ENCODE measurements around the gene ZMAT5.

The ZMAT5 gene

DNA sequence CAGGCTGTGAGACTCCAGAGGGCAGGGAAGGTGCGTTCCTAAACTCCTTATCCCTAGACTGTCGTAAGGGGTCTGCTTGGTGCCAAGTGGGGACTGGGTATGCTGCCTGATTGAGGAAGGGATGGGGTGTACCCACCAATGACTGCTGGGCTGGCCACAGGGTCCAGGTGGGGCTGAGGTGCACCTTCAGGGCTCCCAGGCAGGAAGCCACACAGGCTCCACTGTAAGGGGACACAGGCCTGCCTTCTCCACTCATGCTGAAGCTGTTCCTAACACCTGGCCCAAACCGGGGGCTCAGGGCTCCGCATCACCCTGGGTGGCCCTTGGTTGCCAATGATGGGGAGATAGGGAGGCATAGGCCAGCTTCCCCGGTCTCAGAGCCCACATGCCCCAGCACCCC, 26.6 kb downstream of the ZMAT5 start:
- TF ChIP-seq CTCF (IDR thresholded peaks at IDR 0.05; ENCODE audit: low read depth, low read length, missing control alignments), result no peak
- no peak overlapping the region for H3K4me3 ChIP-seq (ENCODE audit: low read depth, low read length)
- H3K27me3 ChIP-seq (replicated peaks), result no peaks in the 10 kb centered on the region
- no peak for DNase-seq
- no peak overlapping the region for H3K27ac ChIP-seq
- in situ Hi-C loops (cut with HindIII; ENCODE audit: low pct_ligation_motif_present, low sequenced_read_pairs), result no loop called here
- H3K36me3 ChIP-seq (replicated peaks), result peaks cover 3% of the 10 kb centered on the region

GRCh38 chr22:29739346-29739875, 27.4 kb downstream of the ZMAT5 start:
- H3K4me3 ChIP-seq (ENCODE audit: low read depth, low read length), result no peak overlapping the region
- no peak for TF ChIP-seq CTCF (IDR thresholded peaks at IDR 0.05; ENCODE audit: low read depth, low read length, missing control alignments)
- peaks cover 3% of the 10 kb centered on the region for H3K36me3 ChIP-seq (replicated peaks)
- H3K27me3 ChIP-seq (replicated peaks), result no peaks in the 10 kb centered on the region
- no peak overlapping the region for H3K27ac ChIP-seq
- DNase-seq, result no peak
- in situ Hi-C loops (cut with HindIII; ENCODE audit: low pct_ligation_motif_present, low sequenced_read_pairs), result no loop called here

GRCh38 chr22:29738118-29738815, 28.5 kb downstream of the ZMAT5 start:
- in situ Hi-C loops (cut with HindIII; ENCODE audit: low pct_ligation_motif_present, low sequenced_read_pairs), result no loop called here
- no peak for TF ChIP-seq CTCF (IDR thresholded peaks at IDR 0.05; ENCODE audit: low read depth, low read length, missing control alignments)
- Histone ChIP-seq H3K4me3 (ENCODE audit: low read depth, low read length) (no peak overlapping the region), H3K27me3 (replicated peaks) (no peaks in the 10 kb centered on the region), H3K27ac (no peak overlapping the region), H3K36me3 (replicated peaks) (peaks cover 3% of the 10 kb centered on the region)
- DNase-seq, result no peak

DNA sequence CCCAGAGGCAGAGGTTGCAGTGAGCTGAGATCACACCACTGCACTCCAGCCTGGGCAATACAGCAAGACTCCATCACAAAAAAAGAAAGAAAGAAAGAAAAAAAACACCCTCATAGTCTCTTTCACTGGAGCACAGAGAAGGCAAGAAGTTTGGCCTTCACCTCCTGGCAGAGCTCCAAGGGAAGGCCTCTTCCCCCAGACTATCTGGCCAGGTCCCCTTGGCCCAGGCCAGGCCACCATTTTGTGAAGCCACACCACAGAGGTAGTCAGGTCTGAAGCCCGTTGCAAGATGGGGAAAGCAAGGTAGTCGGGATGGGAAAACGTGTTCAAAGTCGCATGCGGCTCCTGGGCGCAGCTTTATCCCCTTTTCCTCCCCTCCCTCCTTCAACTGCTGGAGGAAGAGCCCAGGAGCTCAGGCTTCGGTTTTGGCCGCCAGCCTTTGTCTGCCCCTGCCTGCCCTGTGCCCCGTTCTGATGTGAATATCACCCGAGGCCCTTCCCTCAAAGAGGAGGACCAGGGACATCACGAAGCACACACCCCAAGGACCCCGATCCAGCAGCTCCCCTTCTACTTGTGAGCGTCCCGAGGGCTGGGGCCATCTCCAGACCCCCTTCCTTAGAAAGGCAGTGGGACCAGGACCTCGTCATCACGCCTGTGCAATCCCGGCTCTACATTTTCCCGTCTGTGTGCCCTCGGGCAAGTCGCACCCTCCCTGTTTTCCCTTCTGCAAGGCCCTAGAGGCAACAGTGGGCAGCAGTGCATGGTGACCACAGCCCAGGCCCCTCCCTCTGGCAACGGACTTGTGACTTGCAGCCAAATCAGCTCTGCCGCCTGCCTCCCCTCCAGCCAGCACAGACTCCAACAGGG, 29.3 kb downstream of the ZMAT5 start:
- no peak for TF ChIP-seq CTCF (IDR thresholded peaks at IDR 0.05; ENCODE audit: low read depth, low read length, missing control alignments)
- Histone ChIP-seq H3K27ac (no peak overlapping the region), H3K36me3 (replicated peaks) (peaks cover 3% of the 10 kb centered on the region), H3K27me3 (replicated peaks) (no peaks in the 10 kb centered on the region), H3K4me3 (ENCODE audit: low read depth, low read length) (no peak overlapping the region)
- in situ Hi-C loops (cut with HindIII; ENCODE audit: low pct_ligation_motif_present, low sequenced_read_pairs), result no loop called here
- no peak for DNase-seq

DNA sequence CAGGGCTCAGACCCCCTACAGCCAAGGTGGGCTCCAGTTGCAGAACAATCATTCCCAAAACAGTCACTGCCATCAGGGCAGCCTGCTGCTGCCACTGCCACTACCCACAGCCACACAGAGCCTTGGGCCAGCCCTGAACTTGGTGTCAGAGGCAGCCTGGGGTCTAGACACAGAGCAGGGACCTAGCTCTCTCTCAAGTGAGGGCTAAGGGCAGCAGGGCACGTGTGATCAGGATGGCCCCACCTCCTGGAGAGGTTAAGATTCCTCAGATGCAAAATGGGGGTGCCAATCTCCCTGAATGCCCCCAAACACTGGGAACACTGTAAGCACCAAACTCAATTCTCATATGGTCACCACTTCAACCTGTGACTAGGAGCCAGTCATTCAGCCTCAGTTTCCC, 31.4 kb downstream of the ZMAT5 start:
- no peaks in the 10 kb centered on the region for H3K27me3 ChIP-seq (replicated peaks)
- H3K27ac ChIP-seq, result no peak overlapping the region
- no peak overlapping the region for H3K4me3 ChIP-seq (ENCODE audit: low read depth, low read length)
- no peaks in the 10 kb centered on the region for H3K36me3 ChIP-seq (replicated peaks)
- in situ Hi-C loops (cut with HindIII; ENCODE audit: low pct_ligation_motif_present, low sequenced_read_pairs), result no loop called here
- no peak for DNase-seq
- no peak for TF ChIP-seq CTCF (IDR thresholded peaks at IDR 0.05; ENCODE audit: low read depth, low read length, missing control alignments)

Measured in brain microvascular endothelial cell (primary cell).